NK-92 (cell line): ENCODE measurements around the gene ADGRL2.

Experiments used
- DNase-seq: peaks from one replicate; lab custom pipeline; 2025; ENCODE audit not compliant: unreplicated experiment; lab: John Stamatoyannopoulos, UW

The ADGRL2 gene

GRCh38 chr1:81976539-81976938 lies 175.8 kb downstream of the ADGRL2 start:
- no peak for DNase-seq

- DNase-seq, result no peak
Measured at GRCh38 chr1:81978945-81979344, 178.2 kb downstream of the ADGRL2 start.

- DNase-seq, result no peak
Measured at GRCh38 chr1:81982523-81982922, 181.8 kb downstream of the ADGRL2 start.

GRCh38 chr1:81989524-81989923 lies 188.8 kb downstream of the ADGRL2 start:
- DNase-seq, result no peak

GRCh38 chr1:81990241-81990640 lies 189.5 kb downstream of the ADGRL2 start:
- DNase-seq, result no peak

GRCh38 chr1:81998165-81998564 lies 197.4 kb downstream of the ADGRL2 start:
- DNase-seq, result no peak

GRCh38 chr1:81999364-81999763 lies 198.6 kb downstream of the ADGRL2 start:
- no peak for DNase-seq

- DNase-seq, result no peak
Measured at GRCh38 chr1:82000221-82000620, 199.5 kb downstream of the ADGRL2 start.

GRCh38 chr1:82001345-82001744 lies 200.6 kb downstream of the ADGRL2 start:
- no peak for DNase-seq

- DNase-seq, result no peak
Measured at GRCh38 chr1:82007804-82008203, 207.1 kb downstream of the ADGRL2 start.

- DNase-seq, result no peak
Measured at GRCh38 chr1:82013702-82014101, 213.0 kb downstream of the ADGRL2 start.

GRCh38 chr1:82015444-82015843 lies 214.7 kb downstream of the ADGRL2 start:
- no peak for DNase-seq

GRCh38 chr1:82018319-82018718 lies 217.6 kb downstream of the ADGRL2 start:
- DNase-seq, result no peak

GRCh38 chr1:82019508-82019907 lies 218.8 kb downstream of the ADGRL2 start:
- DNase-seq, result no peak

- DNase-seq, result no peak
Measured at GRCh38 chr1:82030830-82031229, 230.1 kb downstream of the ADGRL2 start.

- DNase-seq, result no peak
Measured at GRCh38 chr1:82032068-82032467, 231.3 kb downstream of the ADGRL2 start.

GRCh38 chr1:82034812-82035211 lies 234.1 kb downstream of the ADGRL2 start:
- no peak for DNase-seq
